HG02759 (cell line): ENCODE measurements around the gene CFI.
A peak's percentile ranks its signal among the peaks of the same experiment; 100 is the strongest.

Experiments used
- ATAC-seq: cut with Tn5 transposase; IDR thresholded peaks from one replicate; pipeline ENCODE4 v1.9.1; 2021; ENCODE audit warnings: mild to moderate bottlenecking, moderate library complexity; ENCODE audit not compliant: unreplicated experiment

Gene CFI

DNA sequence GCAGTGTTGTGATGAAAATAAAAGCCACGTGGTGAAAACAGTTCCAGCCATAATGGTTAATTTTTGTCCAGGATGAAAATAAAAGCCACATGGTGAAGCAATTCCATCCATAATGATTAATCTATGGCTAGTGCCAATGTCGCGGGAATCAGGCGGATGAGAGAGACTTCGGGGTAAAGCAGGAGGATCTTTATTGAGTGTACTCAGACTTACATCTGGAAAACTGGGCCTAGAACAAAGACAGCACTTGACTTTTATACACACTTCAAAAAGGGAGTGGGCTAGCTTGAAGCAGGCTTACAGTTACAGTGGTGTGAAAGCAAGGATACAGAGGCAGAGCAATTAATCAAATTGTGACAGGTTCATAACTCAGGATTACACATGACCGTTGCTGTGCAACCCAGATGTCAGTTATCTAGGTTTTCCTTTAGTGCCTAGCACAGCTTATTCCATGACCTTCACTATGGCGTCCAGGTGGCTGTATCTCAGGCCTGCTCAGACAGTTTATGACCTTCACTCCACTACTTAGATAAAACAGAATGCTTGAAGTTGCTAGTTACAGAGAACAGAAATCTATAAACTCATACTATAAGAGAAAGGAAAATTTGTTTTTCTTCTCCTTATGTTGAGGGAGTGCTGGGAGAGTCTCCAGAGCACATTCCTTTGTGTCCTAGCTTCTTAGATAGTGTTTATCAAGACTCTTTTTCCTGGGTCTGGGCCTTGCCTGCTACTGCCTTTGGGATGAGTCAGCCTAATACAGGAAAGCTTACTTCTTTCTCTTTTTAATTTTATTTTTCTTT, 66.0 kb downstream of the CFI start:
- no peak for ATAC-seq

- no peak for ATAC-seq
Measured at GRCh38 chr4:109733728-109734127, 68.1 kb downstream of the CFI start.

GRCh38 chr4:109730619-109731545, 70.9 kb downstream of the CFI start:
- no peak for ATAC-seq

- peak; percentile 86 for ATAC-seq
Measured at GRCh38 chr4:109729718-109730618, 71.8 kb downstream of the CFI start, which contains the start of gene PLA2G12A. Gene PLA2G12A (minus strand): TSS chr4:109730070. CDS start chr4:109729809, 261 bp downstream.

DNA sequence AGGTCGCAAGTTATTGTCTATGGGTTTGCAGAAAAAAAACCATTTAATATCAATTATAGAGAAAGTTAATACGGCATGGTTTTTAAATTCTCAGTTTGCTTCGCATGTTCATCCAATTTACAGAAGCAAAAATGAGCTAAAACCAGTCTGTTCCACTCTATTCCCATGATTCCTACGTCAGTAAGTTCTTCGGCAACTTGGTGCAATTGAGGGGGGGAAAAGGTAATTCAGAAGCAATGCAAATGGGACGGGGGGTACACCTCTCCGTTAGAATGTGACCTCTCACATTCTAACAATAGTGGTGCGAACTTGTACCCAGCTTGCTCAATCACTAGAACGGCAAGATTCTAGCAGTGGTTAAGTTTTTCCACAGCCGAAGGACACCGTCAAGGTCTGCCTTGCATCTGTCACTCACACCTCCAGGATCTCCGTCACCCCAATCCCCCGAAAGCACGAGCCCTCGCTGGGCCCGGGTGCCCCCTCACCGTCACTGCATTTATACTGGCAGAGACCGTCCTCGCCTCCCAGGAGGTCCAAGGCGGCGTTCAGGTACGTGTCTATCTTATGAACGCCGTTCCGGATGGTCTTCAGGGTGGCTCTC, 72.6 kb downstream of the CFI start:
- ATAC-seq = no peak

- no peak for ATAC-seq
Measured at GRCh38 chr4:109728385-109728784, 73.4 kb downstream of the CFI start.

DNA sequence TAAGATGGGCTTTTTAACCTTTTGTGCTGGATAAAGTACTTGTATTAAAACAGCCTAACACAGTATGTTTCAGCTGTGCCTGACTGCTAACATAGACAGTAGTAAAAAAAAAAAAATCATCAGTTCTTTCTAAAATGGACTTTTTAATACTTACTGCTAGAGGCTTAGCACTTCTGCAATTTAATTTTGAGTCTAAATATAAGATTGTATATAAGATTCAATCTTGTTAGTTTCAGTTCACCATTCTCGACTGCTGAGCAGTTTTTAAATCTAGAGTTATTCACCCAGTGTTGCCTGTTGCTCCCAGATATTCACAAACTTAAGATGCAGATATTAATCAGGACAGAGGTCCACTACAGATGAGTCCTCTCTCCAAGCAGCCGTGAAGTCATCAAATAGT, 78.7 kb downstream of the CFI start:
- no peak for ATAC-seq

GRCh38 chr4:109722357-109722756, 79.4 kb downstream of the CFI start:
- no peak for ATAC-seq

DNA sequence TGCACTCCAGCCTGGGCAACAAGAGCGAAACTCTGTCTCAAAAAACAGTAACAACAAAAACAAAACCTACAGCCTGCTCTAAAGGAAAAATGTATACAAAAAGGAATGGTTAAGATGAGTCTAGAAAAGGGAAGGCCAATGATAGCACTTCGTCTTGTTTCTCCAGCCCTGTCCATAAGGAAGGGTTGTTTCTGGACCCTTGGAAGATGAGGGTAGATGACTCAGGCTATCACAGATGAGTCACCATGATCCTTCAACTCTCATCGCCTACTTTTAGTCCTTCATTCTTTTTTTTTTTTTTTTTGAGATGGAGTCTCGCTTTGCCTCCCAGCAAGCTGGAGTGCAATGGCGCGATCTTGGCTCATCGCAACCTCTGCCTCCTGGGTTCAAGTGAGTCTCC, 80.8 kb downstream of the CFI start:
- ATAC-seq = no peak

DNA sequence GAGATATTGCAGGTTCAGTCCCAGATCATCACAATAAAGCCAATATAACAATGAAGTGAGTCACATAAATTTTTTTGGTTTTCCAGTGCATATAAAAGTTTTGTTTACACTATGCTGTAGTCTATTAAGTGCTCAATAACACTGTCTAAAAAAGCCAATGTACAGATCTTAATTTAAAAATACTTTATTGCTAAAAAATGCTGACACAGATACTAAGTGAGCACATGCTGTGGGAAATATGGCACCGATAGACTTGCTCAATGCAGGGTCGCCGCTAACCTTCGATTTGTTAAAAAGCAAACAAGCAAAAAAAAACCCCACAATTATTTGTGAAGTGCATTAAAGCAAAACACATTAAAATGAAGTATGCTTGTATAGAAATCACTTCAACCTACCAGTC, 82.2 kb downstream of the CFI start:
- ATAC-seq = no peak

- ATAC-seq = no peak
Measured at GRCh38 chr4:109718759-109719158, 83.0 kb downstream of the CFI start.

GRCh38 chr4:109713500-109713899, 88.3 kb downstream of the CFI start:
- no peak for ATAC-seq

DNA sequence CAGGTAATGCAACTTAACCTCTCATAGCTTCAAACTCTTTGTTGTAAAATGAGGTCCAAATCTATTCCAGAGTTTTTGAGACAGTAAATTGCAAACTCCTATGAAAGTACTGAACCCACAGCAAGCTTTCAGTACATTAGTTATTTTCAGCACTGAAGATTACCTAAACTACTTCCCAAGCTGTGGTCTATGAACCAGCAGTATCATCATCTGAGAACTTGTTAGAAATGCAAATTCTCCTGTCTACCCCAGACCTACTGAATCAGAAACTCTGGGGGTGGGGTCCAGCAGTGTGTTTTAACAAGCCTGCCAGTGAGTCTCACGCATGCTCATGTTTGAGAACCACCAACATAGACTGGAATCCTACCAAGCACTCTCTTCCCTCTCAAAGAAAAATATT, 92.8 kb downstream of the CFI start:
- ATAC-seq = peak; percentile 88

DNA sequence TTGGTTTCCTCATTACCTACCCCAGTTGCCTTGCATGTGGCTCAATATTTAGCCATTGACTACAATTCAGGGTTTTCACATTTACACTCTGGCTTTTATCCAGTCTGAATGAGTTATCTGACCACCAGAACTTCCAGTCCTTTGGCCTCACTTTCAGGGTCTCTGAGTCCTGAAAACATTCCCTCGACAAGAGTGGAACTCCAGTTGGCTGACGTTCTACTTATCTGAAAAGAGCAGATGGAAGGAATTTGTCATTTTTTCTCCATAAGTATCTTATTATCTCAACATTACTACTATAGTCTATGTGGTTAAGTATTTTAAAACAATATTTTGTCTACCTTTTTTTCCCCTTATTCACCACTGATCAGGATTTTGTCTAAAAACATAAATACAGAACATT, 93.4 kb downstream of the CFI start:
- no peak for ATAC-seq

- no peak for ATAC-seq
Measured at GRCh38 chr4:109703664-109704361, 98.0 kb downstream of the CFI start.

- peak; percentile 74 for ATAC-seq
Measured at GRCh38 chr4:109702950-109703663, 98.7 kb downstream of the CFI start, which contains the start of gene CASP6. Gene CASP6 (minus strand): TSS chr4:109703445. CDS start chr4:109703395, 50 bp downstream.

- ATAC-seq = no peak
Measured at GRCh38 chr4:109701566-109702410, 100.0 kb downstream of the CFI start.

GRCh38 chr4:109699553-109700225, 102.1 kb downstream of the CFI start:
- no peak for ATAC-seq
